ENCODE results near the gene KIF1C.

The KIF1C gene

GRCh38 chr17:4951486-4951885 lies 46.3 kb upstream of the KIF1C start:
- no peak for TF ChIP-seq CTCF (conservative IDR thresholded peaks at IDR 0.05; ENCODE audit: low read length)
- DNase-seq (ENCODE audit: low read depth): no peak
- H3K4me3 ChIP-seq (ENCODE audit: low read length): no peak overlapping the region

GRCh38 chr17:4953451-4953961 lies 44.2 kb upstream of the KIF1C start:
- TF ChIP-seq CTCF (conservative IDR thresholded peaks at IDR 0.05; ENCODE audit: low read length): no peak
- H3K4me3 ChIP-seq (ENCODE audit: low read length): peak overlapping the region; percentile 20
- DNase-seq (ENCODE audit: low read depth): peak; percentile 88

- DNase-seq (ENCODE audit: low read depth): no peak
- no peak overlapping the region for H3K4me3 ChIP-seq (ENCODE audit: low read length)
- TF ChIP-seq CTCF (conservative IDR thresholded peaks at IDR 0.05; ENCODE audit: low read length): no peak
Measured at GRCh38 chr17:4955091-4955490, 42.7 kb upstream of the KIF1C start.

GRCh38 chr17:4956493-4957061 lies 41.2 kb upstream of the KIF1C start:
- TF ChIP-seq CTCF (conservative IDR thresholded peaks at IDR 0.05; ENCODE audit: low read length): no peak; the same call in 1 of the 2 replicates
- H3K4me3 ChIP-seq (ENCODE audit: low read length): no peak overlapping the region
- DNase-seq (ENCODE audit: low read depth): no peak

- H3K4me3 ChIP-seq (ENCODE audit: low read length): no peak overlapping the region
- no peak for DNase-seq (ENCODE audit: low read depth)
- no peak for TF ChIP-seq CTCF (conservative IDR thresholded peaks at IDR 0.05; ENCODE audit: low read length)
Measured at GRCh38 chr17:4958102-4958501, 39.6 kb upstream of the KIF1C start.

- no peak for TF ChIP-seq CTCF (conservative IDR thresholded peaks at IDR 0.05; ENCODE audit: low read length)
- H3K4me3 ChIP-seq (ENCODE audit: low read length): no peak overlapping the region
- DNase-seq (ENCODE audit: low read depth): no peak
Measured at GRCh38 chr17:4959261-4959965, 38.3 kb upstream of the KIF1C start.
